HG02840 (cell line): ENCODE measurements around the gene TMEM244.
"Not testable (repeated sequence)": the region's sequence is repeated elsewhere in the genome, so short reads cannot be mapped to it uniquely, and the experiment has no call there.

Experiments used
- ATAC-seq: cut with Tn5 transposase; IDR thresholded peaks from one replicate; pipeline ENCODE4 v1.9.1; 2021; ENCODE audit warnings: mild to moderate bottlenecking, moderate library complexity, moderate number of reproducible peaks; ENCODE audit not compliant: unreplicated experiment, low FRiP score

Gene TMEM244

GRCh38 chr6:129818251-129818650 is 42.9 kb downstream of the TMEM244 start:
- ATAC-seq, result no peak

- ATAC-seq, result no peak
These were observed 43.3 kb downstream of the TMEM244 start for GRCh38 chr6:129817821-129818220.

GRCh38 chr6:129817332-129817731 is 43.8 kb downstream of the TMEM244 start:
- ATAC-seq, result no peak

- no peak for ATAC-seq
These were observed 48.9 kb downstream of the TMEM244 start for GRCh38 chr6:129812145-129812777.

- ATAC-seq, result not testable (repeated sequence)
These were observed 54.0 kb downstream of the TMEM244 start for GRCh38 chr6:129807141-129807540.

- not testable (repeated sequence) for ATAC-seq
These were observed 58.2 kb downstream of the TMEM244 start for GRCh38 chr6:129802920-129803319.

- ATAC-seq, result no peak
These were observed 59.2 kb downstream of the TMEM244 start for GRCh38 chr6:129801909-129802308.

GRCh38 chr6:129795261-129795660 is 65.9 kb downstream of the TMEM244 start:
- ATAC-seq, result no peak

GRCh38 chr6:129793447-129793846 is 67.7 kb downstream of the TMEM244 start:
- no peak for ATAC-seq

GRCh38 chr6:129792049-129792448 is 69.1 kb downstream of the TMEM244 start:
- no peak for ATAC-seq

GRCh38 chr6:129790785-129791184 is 70.3 kb downstream of the TMEM244 start:
- no peak for ATAC-seq

GRCh38 chr6:129789974-129790373 is 71.1 kb downstream of the TMEM244 start:
- ATAC-seq, result no peak

GRCh38 chr6:129787816-129788215 is 73.3 kb downstream of the TMEM244 start:
- ATAC-seq, result no peak

GRCh38 chr6:129786548-129786947 is 74.6 kb downstream of the TMEM244 start:
- ATAC-seq, result no peak

- no peak for ATAC-seq
These were observed 75.4 kb downstream of the TMEM244 start for GRCh38 chr6:129785756-129786135.

GRCh38 chr6:129785047-129785755 is 75.9 kb downstream of the TMEM244 start:
- no peak for ATAC-seq
